BJ (cell line): ENCODE measurements around the gene ZNF81. TPM values are rescaled to one million over a fixed set of nuclear protein-coding genes. Genes with fewer than 3 reads are reported as not detected.

Experiments used
- CTCF ChIA-PET: fragments of 350-600 bp; formaldehyde crosslinking; extraction: SDS; loops from one replicate; lab custom pipeline; 2021; ENCODE audit warnings: antibody characterized with exemption, inconsistent platforms; lab: Yijun Ruan, JAX
- POLR2A ChIA-PET: fragments of 300-600 bp; sonication (Branson Sonifier 250); formaldehyde crosslinking; extraction: SDS; loops from one replicate; lab custom pipeline; 2021; ENCODE audit warnings: antibody characterized with exemption; lab: Charles Lee
- DNase-seq: peaks from one replicate; pipeline ENCODE4 v3.0.0-alpha.2; 2011; ENCODE audit warnings: low read depth
- H3K27me3 ChIP-seq: 2 replicates; pipeline ENCODE4 v1.6.0; 2011; ENCODE audit warnings: low read length; ENCODE audit not compliant: control insufficient read depth, insufficient read depth
- H3K36me3 ChIP-seq: 2 replicates; pipeline ENCODE4 v1.5.1; 2011; ENCODE audit warnings: low read length; ENCODE audit not compliant: control insufficient read depth, insufficient read depth
- H3K4me3 ChIP-seq: 2 replicates; pipeline ENCODE4 v1.5.1; 2011; ENCODE audit warnings: low read depth, mild to moderate bottlenecking, control low read depth, low read length
- polyA plus RNA-seq: library from polyadenylated mRNA; depleted of rRNA; stranded (reverse); fragments of >200 nt; gene quantifications from 2 replicates; pipeline ENCODE4 v1.2.3, GENCODE V29; 2011
- TF ChIP-seq, protein P1 (sequence below): IDR thresholded peaks from 2 replicates; pipeline ENCODE4 v1.5.1; 2011; ENCODE audit warnings: low read depth, mild to moderate bottlenecking, control low read depth, inconsistent platforms, low read length, moderate library complexity; ENCODE audit not compliant: insufficient read depth

The ZNF81 gene
- polyA plus RNA-seq, 1 experiment = 2.6 TPM

DNA sequence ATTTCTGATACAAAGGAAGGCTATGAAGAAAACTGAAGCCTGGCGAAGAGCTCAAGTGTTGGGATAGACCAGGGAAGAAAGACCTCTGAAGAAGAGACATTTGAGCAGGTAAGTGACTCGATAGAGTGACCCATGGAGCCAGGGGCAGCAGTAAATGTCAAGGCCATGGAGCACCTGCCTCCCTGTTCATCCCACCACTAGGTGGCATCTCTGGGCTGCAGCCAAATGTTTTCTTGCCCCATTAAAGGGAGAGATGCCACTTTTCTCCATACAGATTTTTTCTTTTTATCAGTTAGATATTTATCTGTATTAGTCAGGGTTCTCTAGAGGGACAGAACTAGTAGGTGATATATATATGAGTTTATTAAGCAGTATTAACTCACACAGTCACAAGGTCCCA lies 4.9 kb upstream of the ZNF81 start:
- no peaks in the 10 kb centered on the region for H3K36me3 ChIP-seq
- no peak for DNase-seq
- no peaks in the 10 kb centered on the region for H3K27me3 ChIP-seq
- POLR2A ChIA-PET = no interaction called here
- TF ChIP-seq, protein P1, sequence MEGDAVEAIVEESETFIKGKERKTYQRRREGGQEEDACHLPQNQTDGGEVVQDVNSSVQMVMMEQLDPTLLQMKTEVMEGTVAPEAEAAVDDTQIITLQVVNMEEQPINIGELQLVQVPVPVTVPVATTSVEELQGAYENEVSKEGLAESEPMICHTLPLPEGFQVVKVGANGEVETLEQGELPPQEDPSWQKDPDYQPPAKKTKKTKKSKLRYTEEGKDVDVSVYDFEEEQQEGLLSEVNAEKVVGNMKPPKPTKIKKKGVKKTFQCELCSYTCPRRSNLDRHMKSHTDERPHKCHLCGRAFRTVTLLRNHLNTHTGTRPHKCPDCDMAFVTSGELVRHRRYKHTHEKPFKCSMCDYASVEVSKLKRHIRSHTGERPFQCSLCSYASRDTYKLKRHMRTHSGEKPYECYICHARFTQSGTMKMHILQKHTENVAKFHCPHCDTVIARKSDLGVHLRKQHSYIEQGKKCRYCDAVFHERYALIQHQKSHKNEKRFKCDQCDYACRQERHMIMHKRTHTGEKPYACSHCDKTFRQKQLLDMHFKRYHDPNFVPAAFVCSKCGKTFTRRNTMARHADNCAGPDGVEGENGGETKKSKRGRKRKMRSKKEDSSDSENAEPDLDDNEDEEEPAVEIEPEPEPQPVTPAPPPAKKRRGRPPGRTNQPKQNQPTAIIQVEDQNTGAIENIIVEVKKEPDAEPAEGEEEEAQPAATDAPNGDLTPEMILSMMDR = peak; percentile 47
- CTCF ChIA-PET = interaction anchor here (1.0 kb wide), 1 partner anchor 46 kb away, joined by 3 read pairs; no protein-coding TSS in a partner anchor
- no peak overlapping the region for H3K4me3 ChIP-seq

DNA sequence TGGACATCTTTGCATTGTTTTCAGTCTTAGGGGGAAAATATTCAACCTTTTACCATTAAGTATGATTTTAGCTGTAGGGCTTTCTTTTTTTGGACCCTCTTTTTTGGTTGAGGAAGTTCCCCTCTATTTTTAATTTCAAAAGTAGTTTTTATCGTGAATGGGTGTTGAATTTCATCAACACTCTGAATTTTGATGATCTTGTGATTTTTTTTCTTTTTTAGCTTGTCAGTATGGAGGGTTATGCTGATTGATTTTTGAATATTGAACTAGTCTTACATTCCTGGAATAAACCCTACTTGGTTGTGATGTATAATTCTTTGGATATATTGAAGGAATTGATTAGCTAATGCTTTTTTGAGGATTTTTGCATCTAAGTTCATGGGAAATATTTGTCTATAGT lies 1.7 kb downstream of the ZNF81 start:
- ChIA-PET POLR2A (no interaction called here), CTCF (no interaction called here)
- DNase-seq = no peak
- Histone ChIP-seq H3K4me3 (no peak overlapping the region), H3K36me3 (no peaks in the 10 kb centered on the region), H3K27me3 (no peaks in the 10 kb centered on the region)
- TF ChIP-seq, protein P1 = no peak

DNA sequence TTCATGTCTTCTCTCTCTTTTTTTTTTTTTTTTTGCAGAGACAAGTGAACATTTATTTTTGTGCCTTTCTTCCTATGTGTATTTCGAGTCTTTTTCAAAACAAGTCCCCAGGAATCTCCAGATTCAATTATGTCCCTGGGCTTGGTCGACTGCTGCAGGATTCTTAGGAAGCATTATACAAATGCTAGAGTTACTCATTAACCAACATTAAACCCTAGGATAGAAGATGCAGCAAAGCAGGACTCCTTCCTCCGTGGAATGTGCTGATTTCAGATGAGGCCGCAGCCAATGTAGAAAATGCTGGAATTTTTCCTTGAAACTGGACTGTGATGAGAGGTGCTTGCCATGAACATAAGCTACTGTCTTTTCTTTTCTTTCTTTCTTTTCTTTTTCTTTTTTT lies 3.4 kb downstream of the ZNF81 start:
- DNase-seq = no peak
- Histone ChIP-seq H3K27me3 (no peaks in the 10 kb centered on the region), H3K4me3 (no peak overlapping the region), H3K36me3 (no peaks in the 10 kb centered on the region)
- POLR2A ChIA-PET = no interaction called here
- TF ChIP-seq, protein P1 = no peak
- CTCF ChIA-PET = no interaction called here

- no peak for DNase-seq
- no peak overlapping the region for H3K4me3 ChIP-seq
- H3K36me3 ChIP-seq = peaks cover 4% of the 10 kb centered on the region; the same call in 1 of the 2 replicates
- no peaks in the 10 kb centered on the region for H3K27me3 ChIP-seq
- TF ChIP-seq, protein P1 = no peak
- ChIA-PET CTCF (interaction anchor here (0.9 kb wide), 1 partner anchor 184 kb away, joined by 4 read pairs; no protein-coding TSS in a partner anchor), POLR2A (no interaction called here)
Measured at GRCh38 chrX:47843363-47843762, 6.7 kb downstream of the ZNF81 start.

DNA sequence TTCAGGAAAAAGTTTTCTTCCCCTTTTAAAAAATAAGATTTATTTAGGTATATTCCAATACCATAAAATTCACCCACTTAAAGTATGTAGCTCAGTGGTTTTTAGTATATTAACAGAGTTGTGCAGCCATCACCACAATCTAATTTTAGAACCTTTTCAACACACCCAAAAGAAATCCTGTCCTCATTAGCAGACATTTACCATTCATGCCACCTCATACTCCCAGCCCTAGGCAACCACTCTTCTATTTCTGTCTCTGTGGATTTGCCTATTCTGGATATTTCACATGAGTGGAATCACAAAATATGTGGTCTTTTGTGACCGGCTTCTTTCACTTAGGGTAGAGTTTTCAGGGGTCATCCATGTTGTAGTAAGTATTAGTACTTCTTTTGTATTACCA lies 7.4 kb downstream of the ZNF81 start:
- H3K4me3 ChIP-seq = no peak overlapping the region
- CTCF ChIA-PET = interaction anchor here (0.9 kb wide), 1 partner anchor 183 kb away, joined by 4 read pairs; no protein-coding TSS in a partner anchor
- H3K27me3 ChIP-seq = no peaks in the 10 kb centered on the region
- peaks cover 4% of the 10 kb centered on the region for H3K36me3 ChIP-seq
- TF ChIP-seq, protein P1 = no peak
- POLR2A ChIA-PET = no interaction called here
- no peak for DNase-seq
